ENCODE results near the gene GPC6. TPM values are rescaled to one million over a fixed set of nuclear protein-coding genes. Genes with fewer than 3 reads are reported as not detected.

Gene GPC6
- total RNA-seq, 1 experiment from 2014 or later = 0.22 TPM

- no TSS peak for BruUV-seq (replicated peaks)
- CTCF ChIA-PET = no interaction called here
- peaks cover 8 to 10% of the 10 kb centered on the region in 2 experiments; a peak in 3 of 4 replicates for H3K9me3 ChIP-seq (ENCODE audit: control insufficient read depth in 1 of 2, insufficient read depth in 1 of 2, low read depth in 1 of 2, low read length in 2 of 2)
- H3K27me3 ChIP-seq (ENCODE audit: insufficient read depth, low read length) = no peaks in the 10 kb centered on the region
- H3K4me3 ChIP-seq (replicated peaks in 1 of 2; ENCODE audit: low read depth in 1 of 2, low read length in 2 of 2) = no peak overlapping the region
- no peak overlapping the region for H3K9ac ChIP-seq (ENCODE audit: low read length)
- intact Hi-C loops (cut with micrococcal nuclease) = no loop called here
- no peak overlapping the region for H2AFZ ChIP-seq (ENCODE audit: low read depth, low read length, poor library complexity, severe bottlenecking)
- no peak for ATAC-seq
- TF ChIP-seq EZH2 (IDR thresholded peaks at IDR 0.05) = no peak
- TF ChIP-seq SIN3A (IDR thresholded peaks at IDR 0.05; ENCODE audit: low read depth) = no peak
- no peak for TF ChIP-seq ATF3 (IDR thresholded peaks at IDR 0.05)
- TF ChIP-seq ZNF274 (IDR thresholded peaks at IDR 0.05; ENCODE audit: low read depth, low read length) = no peak
- no peak for TF ChIP-seq POLR2A (IDR thresholded peaks at IDR 0.05; ENCODE audit: borderline replicate concordance, extremely low read depth, insufficient read depth, insufficient read length)
- H3K9me2 ChIP-seq (ENCODE audit: insufficient read depth) = no peaks in the 10 kb centered on the region
- POLR2A ChIA-PET = no interaction called here
- RAD21 ChIA-PET (ENCODE audit: low non-redundant PET in 1 of 2, low total read pairs in 2 of 2, uncharacterized antibody in 2 of 2, unreplicated experiment in 2 of 2) = no interaction called here
- no peak overlapping the region for H3K4me2 ChIP-seq (ENCODE audit: low read length)
- no peaks in the 10 kb centered on the region for H3K4me1 ChIP-seq (ENCODE audit: control insufficient read depth in 1 of 2, insufficient read depth in 2 of 2, low read length in 2 of 2)
- no peaks in the 10 kb centered on the region for H3K36me3 ChIP-seq (ENCODE audit: control insufficient read depth in 1 of 2, insufficient read depth in 2 of 2, low read length in 2 of 2)
- no peak for DNase-seq (ENCODE audit: low read depth, low spot score)
- no peak overlapping the region for H3K27ac ChIP-seq (ENCODE audit: low read depth, low read length)
- no peaks in the 10 kb centered on the region for H3K79me2 ChIP-seq (ENCODE audit: insufficient read depth, low read length)
- no peaks in the 10 kb centered on the region for H4K20me1 ChIP-seq (ENCODE audit: insufficient read depth)
Measured at GRCh38 chr13:93878675-93879074, 652.1 kb downstream of the GPC6 start.

- no peak overlapping the region for H3K4me3 ChIP-seq (replicated peaks in 1 of 2; ENCODE audit: low read depth in 1 of 2, low read length in 2 of 2)
- no peaks in the 10 kb centered on the region for H3K4me1 ChIP-seq (ENCODE audit: control insufficient read depth in 1 of 2, insufficient read depth in 2 of 2, low read length in 2 of 2)
- no peaks in the 10 kb centered on the region for H3K27me3 ChIP-seq (ENCODE audit: insufficient read depth, low read length)
- H3K9me2 ChIP-seq (ENCODE audit: insufficient read depth) = no peaks in the 10 kb centered on the region
- ChIA-PET RAD21 (ENCODE audit: low non-redundant PET in 1 of 2, low total read pairs in 2 of 2, uncharacterized antibody in 2 of 2, unreplicated experiment in 2 of 2) (no interaction called here), CTCF (no interaction called here), POLR2A (no interaction called here)
- H3K79me2 ChIP-seq (ENCODE audit: insufficient read depth, low read length) = no peaks in the 10 kb centered on the region
- H4K20me1 ChIP-seq (ENCODE audit: insufficient read depth) = no peaks in the 10 kb centered on the region
- intact Hi-C loops (cut with micrococcal nuclease) = no loop called here
- H3K4me2 ChIP-seq (ENCODE audit: low read length) = no peak overlapping the region
- peaks cover 6 to 10% of the 10 kb centered on the region in 2 experiments; a peak in 3 of 4 replicates for H3K9me3 ChIP-seq (ENCODE audit: control insufficient read depth in 1 of 2, insufficient read depth in 1 of 2, low read depth in 1 of 2, low read length in 2 of 2)
- no peaks in the 10 kb centered on the region for H3K36me3 ChIP-seq (ENCODE audit: control insufficient read depth in 1 of 2, insufficient read depth in 2 of 2, low read length in 2 of 2)
- DNase-seq (ENCODE audit: low read depth, low spot score) (no peak), ATAC-seq (no peak)
- no peak overlapping the region for H3K9ac ChIP-seq (ENCODE audit: low read length)
- no peak overlapping the region for H2AFZ ChIP-seq (ENCODE audit: low read depth, low read length, poor library complexity, severe bottlenecking)
- no peak overlapping the region for H3K27ac ChIP-seq (ENCODE audit: low read depth, low read length)
- BruUV-seq (replicated peaks) = no TSS peak
- TF ChIP-seq ZBTB33 (IDR thresholded peaks at IDR 0.05; ENCODE audit: extremely low read depth, insufficient replicate concordance, low read length) (no peak), SP1 (IDR thresholded peaks at IDR 0.05; ENCODE audit: low read depth) (no peak), EGR1 (IDR thresholded peaks at IDR 0.05; ENCODE audit: low read depth) (no peak), CEBPB (IDR thresholded peaks at IDR 0.05; ENCODE audit: low read depth) (no peak), RAD21 (IDR thresholded peaks at IDR 0.05; ENCODE audit: low read depth) (no peak), ATF3 (IDR thresholded peaks at IDR 0.05) (no peak), TCF7L2 (IDR thresholded peaks at IDR 0.05; ENCODE audit: borderline replicate concordance, extremely low read depth, insufficient read depth, insufficient read length) (no peak), REST (IDR thresholded peaks at IDR 0.05; ENCODE audit: low read depth) (no peak), ELF1 (IDR thresholded peaks at IDR 0.05; ENCODE audit: borderline replicate concordance, low read depth) (no peak), CBX3 (IDR thresholded peaks at IDR 0.05; ENCODE audit: low read depth) (no peak)
Measured at GRCh38 chr13:93881411-93881810, 654.8 kb downstream of the GPC6 start.
